Fibroblast of upper back skin (primary cell): ENCODE measurements around the gene UNC5C.
A peak's percentile ranks its signal among the peaks of the same experiment; 100 is the strongest.

ENCODE experiments used
- DNase-seq: peaks from one replicate; pipeline ENCODE4 v3.0.0-alpha.2; 2013

Gene UNC5C

GRCh38 chr4:95256108-95256835 is 292.5 kb downstream of the UNC5C start:
- peak; percentile 21 for DNase-seq

- peak; percentile 43 for DNase-seq
Measured at GRCh38 chr4:95255396-95256107, 293.2 kb downstream of the UNC5C start.

- no peak for DNase-seq
Measured at GRCh38 chr4:95251568-95251967, 297.2 kb downstream of the UNC5C start.

GRCh38 chr4:95250544-95251137 is 298.1 kb downstream of the UNC5C start:
- no peak for DNase-seq

- DNase-seq, result no peak
Measured at GRCh38 chr4:95249426-95250021, 299.2 kb downstream of the UNC5C start.

- no peak for DNase-seq
Measured at GRCh38 chr4:95248720-95249425, 299.9 kb downstream of the UNC5C start.

- no peak for DNase-seq
Measured at GRCh38 chr4:95243892-95244291, 304.9 kb downstream of the UNC5C start.

GRCh38 chr4:95238554-95238953 is 310.2 kb downstream of the UNC5C start:
- no peak for DNase-seq

- no peak for DNase-seq
Measured at GRCh38 chr4:95232358-95233156, 316.2 kb downstream of the UNC5C start.

GRCh38 chr4:95231681-95232080 is 317.1 kb downstream of the UNC5C start:
- no peak for DNase-seq

GRCh38 chr4:95225849-95226248 is 322.9 kb downstream of the UNC5C start:
- DNase-seq, result no peak

- no peak for DNase-seq
Measured at GRCh38 chr4:95224402-95224801, 324.4 kb downstream of the UNC5C start.

GRCh38 chr4:95220205-95221175 is 328.3 kb downstream of the UNC5C start:
- DNase-seq, result no peak

GRCh38 chr4:95219109-95219508 is 329.7 kb downstream of the UNC5C start:
- DNase-seq, result peak; percentile 66

GRCh38 chr4:95217197-95217596 is 331.6 kb downstream of the UNC5C start:
- DNase-seq, result no peak

GRCh38 chr4:95216636-95217035 is 332.1 kb downstream of the UNC5C start:
- DNase-seq, result no peak

GRCh38 chr4:95215991-95216605 is 332.7 kb downstream of the UNC5C start:
- DNase-seq, result peak; percentile 28

- no peak for DNase-seq
Measured at GRCh38 chr4:95215043-95215442, 333.7 kb downstream of the UNC5C start.

GRCh38 chr4:95214408-95214807 is 334.4 kb downstream of the UNC5C start:
- no peak for DNase-seq

- no peak for DNase-seq
Measured at GRCh38 chr4:95213366-95213765, 335.4 kb downstream of the UNC5C start.
